Fibroblast of the conjunctiva (primary cell): ENCODE data around the gene ECE1.

Experiments used
- DNase-seq: peaks from one replicate; pipeline ENCODE4 v3.0.0-alpha.2; 2010; ENCODE audit warnings: low read depth

The ECE1 gene

GRCh38 chr1:21325231-21325718, 35.0 kb upstream of the ECE1 start:
- DNase-seq: no peak

- DNase-seq: peak; percentile 73
Measured at GRCh38 chr1:21324368-21325141, 34.3 kb upstream of the ECE1 start.

GRCh38 chr1:21323091-21323490, 32.8 kb upstream of the ECE1 start:
- no peak for DNase-seq

GRCh38 chr1:21322681-21323016, 32.4 kb upstream of the ECE1 start:
- DNase-seq: no peak

GRCh38 chr1:21321963-21322680, 31.9 kb upstream of the ECE1 start:
- DNase-seq: no peak

GRCh38 chr1:21320410-21321108, 30.3 kb upstream of the ECE1 start:
- DNase-seq: no peak

- no peak for DNase-seq
Measured at GRCh38 chr1:21319447-21320407, 29.5 kb upstream of the ECE1 start.

GRCh38 chr1:21318714-21319159, 28.5 kb upstream of the ECE1 start:
- DNase-seq: no peak

GRCh38 chr1:21318057-21318713, 27.9 kb upstream of the ECE1 start:
- no peak for DNase-seq

GRCh38 chr1:21317690-21318043, 27.4 kb upstream of the ECE1 start:
- DNase-seq: no peak

GRCh38 chr1:21317035-21317689, 26.9 kb upstream of the ECE1 start:
- no peak for DNase-seq

GRCh38 chr1:21314743-21315396, 24.6 kb upstream of the ECE1 start:
- DNase-seq: no peak

GRCh38 chr1:21313886-21314721, 23.8 kb upstream of the ECE1 start:
- no peak for DNase-seq

GRCh38 chr1:21313203-21313885, 23.1 kb upstream of the ECE1 start:
- no peak for DNase-seq

- no peak for DNase-seq
Measured at GRCh38 chr1:21312407-21312992, 22.2 kb upstream of the ECE1 start.

GRCh38 chr1:21311016-21311415, 20.8 kb upstream of the ECE1 start:
- DNase-seq: no peak

- DNase-seq: no peak
Measured at GRCh38 chr1:21308847-21309652, 18.8 kb upstream of the ECE1 start.
